Heart left ventricle (tissue), 16 donors: Measurements from ENCODE around the gene FRK. TPM values are rescaled to one million over a fixed set of nuclear protein-coding genes. Genes with fewer than 3 reads are reported as not detected.
A peak's percentile ranks its signal among the peaks of the same experiment; 100 is the strongest.

Experiments
- ATAC-seq, 4 donors: fragments of 200-7000 bp; cut with Tn5 transposase; one replicate each; pipeline ENCODE4 v1.9.1; 2020 to 2022; ENCODE audit warnings: moderate library complexity in 4 of 4, mild to moderate bottlenecking in 3 of 4, moderate number of reproducible peaks in 1 of 4
- DNase-seq, 5 donors: peaks; one replicate each; pipeline ENCODE4 v3.0.0-alpha.2; 2020
- H3K27ac ChIP-seq, 12 donors: fragments of 200-600 bp; sonication (generic) in 4 of 12; one replicate each; pipeline versions ENCODE4 v1.5.0 to v1.8.0; 2016 to 2022; ENCODE audit warnings: mild to moderate bottlenecking in 2 of 12
- H3K27me3 ChIP-seq, 9 donors: fragments of 200-600 bp; sonication (generic) in 2 of 9; one replicate each; pipeline versions ENCODE4 v1.5.1 to v1.8.0; 2016 to 2022; ENCODE audit warnings: mild to moderate bottlenecking in 3 of 9
- H3K36me3 ChIP-seq, 9 donors: fragments of 200-600 bp; sonication (generic) in 2 of 9; one replicate each; pipeline versions ENCODE4 v1.5.0 to v1.8.0; 2018 to 2022; ENCODE audit warnings: mild to moderate bottlenecking in 2 of 9
- H3K4me1 ChIP-seq, 12 donors: fragments of 200-600 bp; sonication (generic) in 4 of 12; one replicate each; pipeline versions ENCODE4 v1.5.0 to v1.8.0; 2016 to 2022; ENCODE audit warnings: mild to moderate bottlenecking in 3 of 12
- H3K4me3 ChIP-seq, 12 donors: fragments of 200-600 bp; sonication (generic) in 4 of 12; one replicate each; pipeline versions ENCODE4 v1.5.0 to v1.8.0; 2017 to 2022; ENCODE audit warnings: mild to moderate bottlenecking in 9 of 12, moderate library complexity in 4 of 12
- H3K9me3 ChIP-seq, 12 donors: fragments of 200-600 bp; sonication (generic) in 4 of 12; one replicate each; pipeline versions ENCODE4 v1.5.0 to v1.8.0; 2016 to 2022; ENCODE audit warnings: mild to moderate bottlenecking in 1 of 12
- POLR2A ChIP-seq, 2 donors: fragments of 450-650 bp; IDR thresholded peaks; one replicate each; pipeline ENCODE4 v1.6.1; 2017; ENCODE audit warnings: antibody characterized with exemption in 2 of 2, mild to moderate bottlenecking in 2 of 2, moderate library complexity in 2 of 2
- WGBS, 4 donors: extraction: QIAGEN DNeasy Blood & Tissue Kit in 2 of 4; methylation state at CpG; one replicate each; pipeline versions ENCODE4 v1.1.5 to v1.1.7; 2013 to 2018; 5-methylcytosine and 5-hydroxymethylcytosine counted together
- intact Hi-C, 10 donors: fragments of 100-400 bp; cut with DNase I; formaldehyde crosslinking; loops; one replicate each; pipeline versions ENCODE4 v1.11.1 to v1.14.2; 2022
- polyA plus RNA-seq, 2 donors: library from polyadenylated mRNA; stranded (reverse); fragments of 200-250 nt; gene quantifications; one replicate each; pipeline ENCODE4 v1.2.3, GENCODE V29; 2013
- total RNA-seq, 9 donors: library from RNA; depleted of rRNA in 2 of 9; stranded (reverse); fragments of >200 nt in 2 of 9; fragmentation: NEBNext Ultra II Directional in 3 of 9; extraction: Animal tissue kit (Norgen Biotek cat#: 25700) in 3 of 9; gene quantifications; one replicate each; pipeline versions ENCODE4 v1.1.0 to v1.2.4, GENCODE V29; 2016 to 2023
- TF ChIP-seq, protein P1 (sequence below), 12 donors: fragments of 200-600 bp; sonication (generic) in 4 of 12; IDR thresholded peaks; one replicate each; pipeline versions ENCODE4 v1.5.0 to v1.8.0; 2018 to 2022; ENCODE audit warnings: antibody characterized with exemption in 12 of 12, mild to moderate bottlenecking in 5 of 12
- donor health status: ischemic (EF 13 %, LVEDD 7.1; RV severe dilation, severe dysfunction).
- donor health status: healthy with polysubstance abuse.
- donor health status: DM: no; HTN: yes; CAD: no.
- donor health status: DM: no; HTN: no; CAD: no.
- donor health status: ischemic (EF 25% LVEDD 6.9; RV normal size, moderate dysfunction).
- donor health status: ischemic (EF 25% LVEDD 5.7; RV mildly dilated, moderate dysfunction).
- donor health status: healthy.
- donor health status: DM: yes; HTN: yes; CAD: no.
- donor health status: ischemic (EF 35%, LVEDD 5.7; RV mildly dilated, moderate dysfunction).
- donor health status: nonischemic (EF 11% LVEDD 7.7; RV severe dilation, severe dysfunction).
- donor health status: DM: yes; HTN: yes; CAD: no.
- donor health status: PGD.
- donor health status: ischemic (EF 29% LVEDD 5.4; RV normal size, mild dysfunction).
- donor health status: nonischemic (EF 23%, LVEDD 6.1; RV moderate dilation, normal function).

Gene FRK
- total and polyA plus RNA-seq, 11 donors = 1.4 to 10.8 (median 6.3) TPM

DNA sequence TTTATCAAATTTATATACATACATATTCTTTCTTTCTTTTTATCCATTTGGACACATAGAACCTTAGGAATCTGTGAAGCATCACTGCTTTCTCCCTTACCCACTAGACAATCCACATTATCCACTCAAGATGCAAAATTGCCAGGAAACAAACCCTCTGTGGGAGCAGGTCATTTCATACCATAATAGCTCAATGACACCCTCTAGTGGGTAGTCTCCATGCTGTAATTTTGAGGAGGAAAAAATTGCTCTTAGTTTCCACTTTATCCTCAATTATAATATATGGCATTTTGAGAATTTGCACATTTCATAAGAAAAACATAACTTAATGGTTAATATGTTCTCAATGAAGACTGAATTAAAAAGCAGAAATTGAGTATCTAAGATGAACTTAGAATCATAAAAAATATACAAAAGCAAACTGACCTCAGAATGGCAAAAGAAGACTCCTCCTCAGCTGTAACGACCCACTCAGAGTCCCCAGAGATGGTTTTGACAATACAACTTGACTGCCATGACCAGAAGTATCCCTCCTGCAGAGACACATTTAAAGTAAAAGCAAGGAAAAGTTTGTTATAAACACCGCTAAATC is 164.1 kb downstream of the FRK start:
- H3K36me3 ChIP-seq = no peaks in the 10 kb centered on the region
- 52 to 69% (median 58%) methylated on average over 2 of the region's 2 CpGs for WGBS, 4 donors
- no peaks in the 10 kb centered on the region for H3K9me3 ChIP-seq
- H3K27ac ChIP-seq = no peak overlapping the region
- no peak overlapping the region for H3K4me3 ChIP-seq
- H3K27me3 ChIP-seq = no peaks in the 10 kb centered on the region
- ATAC-seq (peak in 1 of 4 donors; percentile 46), DNase-seq (no peak)
- H3K4me1 ChIP-seq = no peaks in the 10 kb centered on the region
- intact Hi-C loops = loop anchor here in 9 of 10 donors (2.0 to 10.0 kb wide), 5 partner anchors 1142 to 1152 kb away; no protein-coding TSS in a partner anchor
- TF ChIP-seq POLR2A (IDR thresholded peaks at IDR 0.05) = no peak
- TF ChIP-seq, protein P1, sequence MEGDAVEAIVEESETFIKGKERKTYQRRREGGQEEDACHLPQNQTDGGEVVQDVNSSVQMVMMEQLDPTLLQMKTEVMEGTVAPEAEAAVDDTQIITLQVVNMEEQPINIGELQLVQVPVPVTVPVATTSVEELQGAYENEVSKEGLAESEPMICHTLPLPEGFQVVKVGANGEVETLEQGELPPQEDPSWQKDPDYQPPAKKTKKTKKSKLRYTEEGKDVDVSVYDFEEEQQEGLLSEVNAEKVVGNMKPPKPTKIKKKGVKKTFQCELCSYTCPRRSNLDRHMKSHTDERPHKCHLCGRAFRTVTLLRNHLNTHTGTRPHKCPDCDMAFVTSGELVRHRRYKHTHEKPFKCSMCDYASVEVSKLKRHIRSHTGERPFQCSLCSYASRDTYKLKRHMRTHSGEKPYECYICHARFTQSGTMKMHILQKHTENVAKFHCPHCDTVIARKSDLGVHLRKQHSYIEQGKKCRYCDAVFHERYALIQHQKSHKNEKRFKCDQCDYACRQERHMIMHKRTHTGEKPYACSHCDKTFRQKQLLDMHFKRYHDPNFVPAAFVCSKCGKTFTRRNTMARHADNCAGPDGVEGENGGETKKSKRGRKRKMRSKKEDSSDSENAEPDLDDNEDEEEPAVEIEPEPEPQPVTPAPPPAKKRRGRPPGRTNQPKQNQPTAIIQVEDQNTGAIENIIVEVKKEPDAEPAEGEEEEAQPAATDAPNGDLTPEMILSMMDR (IDR thresholded peaks at IDR 0.05) = peak; percentile 45 to 69 (median 58)

DNA sequence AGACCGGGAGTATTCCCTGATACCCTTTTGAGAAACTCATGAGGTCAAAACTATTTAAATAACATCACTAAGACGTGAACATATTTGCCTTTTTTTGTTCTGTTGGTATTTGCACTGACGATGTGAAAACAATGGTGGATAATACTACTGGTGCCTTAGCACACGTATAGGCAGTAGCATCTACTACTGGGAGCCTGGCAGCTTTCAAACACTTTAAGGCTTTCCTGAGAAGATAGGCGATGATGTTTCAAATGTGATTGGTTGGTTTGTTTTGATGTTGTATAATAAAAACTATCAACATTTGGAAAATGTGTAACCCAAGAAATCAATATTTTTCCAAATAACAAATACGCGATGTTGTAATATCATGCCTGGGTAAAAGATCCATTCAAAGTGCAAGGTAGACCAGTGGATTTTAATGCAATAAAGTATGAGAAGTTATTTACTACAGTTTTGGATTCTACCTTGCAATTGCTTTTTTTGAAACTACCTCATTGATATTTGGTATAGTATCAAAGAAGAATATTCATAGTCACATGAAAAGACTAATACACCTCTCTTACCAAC is 166.2 kb downstream of the FRK start:
- intact Hi-C loops = loop anchor here in 4 of 10 donors (5.0 to 10.0 kb wide), 3 partner anchors 1140 to 1150 kb away; no protein-coding TSS in a partner anchor
- no peak for ATAC-seq
- TF ChIP-seq, protein P1 (IDR thresholded peaks at IDR 0.05) = no peak
- no peak for TF ChIP-seq POLR2A (IDR thresholded peaks at IDR 0.05)
- H3K9me3 ChIP-seq = no peaks in the 10 kb centered on the region
- H3K4me3 ChIP-seq = no peak overlapping the region
- 80 to 89% (median 87%) methylated on average over 7 of the region's 7 CpGs for WGBS, 4 donors
- no peaks in the 10 kb centered on the region for H3K4me1 ChIP-seq
- no peaks in the 10 kb centered on the region for H3K36me3 ChIP-seq
- DNase-seq = no peak
- no peak overlapping the region for H3K27ac ChIP-seq
- H3K27me3 ChIP-seq = no peaks in the 10 kb centered on the region

DNA sequence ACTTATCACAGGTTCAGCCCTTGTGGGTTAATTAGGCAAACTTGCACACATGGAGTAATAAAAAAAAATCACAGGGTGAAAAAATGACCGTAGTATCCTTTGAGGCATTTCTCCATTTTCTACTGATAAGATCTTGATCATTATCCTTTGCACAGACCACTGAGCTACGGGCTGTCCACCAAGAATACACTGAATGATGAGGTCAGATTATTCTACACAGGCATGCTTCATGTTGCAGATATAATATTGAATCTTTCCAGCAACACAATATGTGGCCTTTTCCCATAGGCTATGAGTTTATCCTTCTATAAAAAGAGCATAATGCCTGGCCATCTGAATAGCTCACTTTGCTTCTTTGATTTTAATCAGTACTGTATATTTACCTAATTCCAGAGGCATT is 168.9 kb downstream of the FRK start:
- intact Hi-C loops = loop anchor here in 4 of 10 donors (5.0 to 10.0 kb wide), 3 partner anchors 1137 to 1147 kb away; no protein-coding TSS in a partner anchor
- ATAC-seq = no peak
- no peaks in the 10 kb centered on the region for H3K9me3 ChIP-seq
- no peak overlapping the region for H3K4me3 ChIP-seq
- no peaks in the 10 kb centered on the region for H3K4me1 ChIP-seq
- no peaks in the 10 kb centered on the region for H3K27me3 ChIP-seq
- H3K36me3 ChIP-seq = no peaks in the 10 kb centered on the region
- 62 to 75% (median 68%) methylated on average over 2 of the region's 2 CpGs for WGBS, 4 donors
- H3K27ac ChIP-seq = no peak overlapping the region
- no peak for DNase-seq
- no peak for TF ChIP-seq POLR2A (IDR thresholded peaks at IDR 0.05)
- TF ChIP-seq, protein P1 (IDR thresholded peaks at IDR 0.05) = no peak

DNA sequence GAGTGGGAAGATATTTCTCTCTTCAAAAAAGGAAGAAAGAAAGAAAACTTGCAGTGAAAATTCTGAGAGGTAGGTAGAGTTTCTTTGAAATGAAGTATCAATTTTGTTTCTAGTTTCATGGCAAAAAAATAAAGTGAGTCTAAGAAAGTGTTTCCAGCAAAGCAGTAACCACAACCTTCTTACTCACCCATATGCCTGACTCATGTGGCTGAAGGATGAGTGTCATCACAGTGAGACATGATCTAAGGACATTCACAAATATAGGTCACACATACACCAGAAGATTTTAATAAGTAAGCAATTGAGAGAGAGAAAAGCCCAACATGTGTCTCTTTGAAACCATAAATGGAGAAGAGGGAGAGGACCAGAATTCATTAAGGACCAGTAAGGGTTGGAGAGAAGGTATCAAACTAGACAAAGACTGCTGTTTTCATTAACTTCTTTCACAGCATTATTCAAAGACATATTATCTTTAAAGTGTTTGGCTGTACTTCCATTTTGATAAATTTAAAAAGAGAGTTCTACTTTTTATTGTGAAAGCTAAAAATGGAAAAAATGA is 169.5 kb downstream of the FRK start:
- Histone ChIP-seq H3K27ac (no peak overlapping the region), H3K4me1 (no peaks in the 10 kb centered on the region), H3K4me3 (no peak overlapping the region), H3K9me3 (no peaks in the 10 kb centered on the region), H3K27me3 (no peaks in the 10 kb centered on the region), H3K36me3 (no peaks in the 10 kb centered on the region)
- TF ChIP-seq, protein P1 (IDR thresholded peaks at IDR 0.05) = no peak
- no peak for TF ChIP-seq POLR2A (IDR thresholded peaks at IDR 0.05)
- DNase-seq (no peak), ATAC-seq (no peak)
- intact Hi-C loops = loop anchor here in 4 of 10 donors (5.0 to 10.0 kb wide), 3 partner anchors 1136 to 1146 kb away; no protein-coding TSS in a partner anchor
